ENCODE results near the gene CLDN3. TPM values are rescaled to one million over a fixed set of nuclear protein-coding genes. Genes with fewer than 3 reads are reported as not detected.

The CLDN3 gene
- polyA plus RNA-seq, 1 donor from 2014 or later = not detected

GRCh38 chr7:73774923-73775322, 4.9 kb upstream of the CLDN3 start:
- Histone ChIP-seq H3K9me2 (ENCODE audit: insufficient read depth, low read length) (no peaks in the 10 kb centered on the region), H3K27ac (ENCODE audit: low read length) (no peak overlapping the region), H3K36me3 (ENCODE audit: insufficient read depth, low read length) (no peaks in the 10 kb centered on the region), H3K9ac (ENCODE audit: low read length) (no peak overlapping the region), H4K20me1 (ENCODE audit: insufficient read depth) (no peaks in the 10 kb centered on the region), H3K4me3 (ENCODE audit: low read length) (no peak overlapping the region), H2AFZ (ENCODE audit: low read depth, low read length) (no peak overlapping the region), H3K4me2 (ENCODE audit: low read length) (no peak overlapping the region), H3K79me2 (replicated peaks; ENCODE audit: insufficient read depth, low read length) (no peaks in the 10 kb centered on the region), H3K27me3 (ENCODE audit: insufficient read depth, low read depth, low read length) (peaks cover 11% of the 10 kb centered on the region), H3K9me3 (ENCODE audit: low read length) (no peaks in the 10 kb centered on the region), H3F3A (ENCODE audit: insufficient read depth, low read length, poor library complexity, severe bottlenecking) (no peaks in the 10 kb centered on the region)
- TF ChIP-seq CTCF (IDR thresholded peaks at IDR 0.05; ENCODE audit: poor library complexity, severe bottlenecking) = no peak

GRCh38 chr7:73773700-73774517, 3.8 kb upstream of the CLDN3 start:
- TF ChIP-seq CTCF (IDR thresholded peaks at IDR 0.05; ENCODE audit: poor library complexity, severe bottlenecking) = no peak
- TF ChIP-seq REST (IDR thresholded peaks at IDR 0.05; ENCODE audit: borderline replicate concordance) = no peak
- TF ChIP-seq TAF1 (IDR thresholded peaks at IDR 0.05; ENCODE audit: low read depth) = no peak
- TF ChIP-seq EP300 (conservative IDR thresholded peaks at IDR 0.05; ENCODE audit: poor library complexity, severe bottlenecking) = no peak
- Histone ChIP-seq H2AFZ (ENCODE audit: low read depth, low read length) (no peak overlapping the region), H3K9me3 (ENCODE audit: low read length) (no peaks in the 10 kb centered on the region), H3F3A (ENCODE audit: insufficient read depth, low read length, poor library complexity, severe bottlenecking) (no peaks in the 10 kb centered on the region), H3K79me2 (replicated peaks; ENCODE audit: insufficient read depth, low read length) (no peaks in the 10 kb centered on the region), H3K9ac (ENCODE audit: low read length) (no peak overlapping the region), H3K4me3 (ENCODE audit: low read length) (no peak overlapping the region), H4K20me1 (ENCODE audit: insufficient read depth) (no peaks in the 10 kb centered on the region), H3K27ac (ENCODE audit: low read length) (no peak overlapping the region), H3K36me3 (ENCODE audit: insufficient read depth, low read length) (no peaks in the 10 kb centered on the region), H3K4me2 (ENCODE audit: low read length) (no peak overlapping the region), H3K9me2 (ENCODE audit: insufficient read depth, low read length) (no peaks in the 10 kb centered on the region), H3K27me3 (ENCODE audit: insufficient read depth, low read depth, low read length) (peaks cover 11% of the 10 kb centered on the region)

Measured in neural cell (in vitro differentiated cells).